Neural progenitor cell (in vitro differentiated cells): ENCODE results near the gene RGS18. TPM values are rescaled to one million over a fixed set of nuclear protein-coding genes. Genes with fewer than 3 reads are reported as not detected.

ENCODE experiments used
- DNase-seq: peaks from one replicate; pipeline ENCODE4 v3.0.0-alpha.2; 2016; ENCODE audit warnings: low spot score
- H2AFZ ChIP-seq: fragments of 200-600 bp; sonication (generic); replicated peaks from 2 replicates; pipeline ENCODE4 v1.6.1; 2016; ENCODE audit warnings: antibody characterized with exemption
- H3F3A ChIP-seq: fragments of 200-600 bp; sonication (generic); 2 replicates; pipeline ENCODE4 v1.6.1; 2016; ENCODE audit warnings: antibody characterized with exemption, low read depth
- H3K27ac ChIP-seq: fragments of 200-600 bp; sonication (generic); 2 replicates; pipeline ENCODE4 v1.5.1; 2016; ENCODE audit warnings: mild to moderate bottlenecking
- H3K27me3 ChIP-seq: fragments of 200-600 bp; sonication (generic); 2 replicates; pipeline ENCODE4 v1.6.1; 2016; ENCODE audit warnings: mild to moderate bottlenecking, moderate library complexity
- H3K36me3 ChIP-seq: fragments of 200-600 bp; sonication (generic); 2 replicates; pipeline ENCODE4 v1.5.1; 2016
- H3K4me1 ChIP-seq: fragments of 200-600 bp; sonication (generic); 2 replicates; pipeline ENCODE4 v1.6.1; 2016; ENCODE audit warnings: mixed run types
- H3K4me2 ChIP-seq: fragments of 200-600 bp; sonication (generic); 2 replicates; pipeline ENCODE4 v1.6.1; 2016
- H3K4me3 ChIP-seq: fragments of 200-600 bp; sonication (generic); 2 replicates; pipeline ENCODE4 v1.5.1; 2016
- H3K79me2 ChIP-seq: fragments of 200-600 bp; sonication (generic); 2 replicates; pipeline ENCODE4 v1.6.1; 2016; ENCODE audit warnings: low read depth
- H3K9ac ChIP-seq: fragments of 200-600 bp; sonication (generic); 2 replicates; pipeline ENCODE4 v1.6.1; 2016
- H3K9me3 ChIP-seq: fragments of 200-600 bp; sonication (generic); 2 replicates; pipeline ENCODE4 v1.5.1; 2016; ENCODE audit warnings: low read depth
- H4K20me1 ChIP-seq: fragments of 200-600 bp; sonication (generic); 2 replicates; pipeline ENCODE4 v1.6.1; 2016; ENCODE audit warnings: low read depth
- H3K27ac Mint-ChIP-seq: 3 replicates; pipeline ENCODE4 v1.8.0; 2021; ENCODE audit warnings: mixed read lengths
- H3K27me3 Mint-ChIP-seq: 2 replicates; pipeline ENCODE4 v1.8.0; 2022; ENCODE audit warnings: low read depth, mild to moderate bottlenecking, inconsistent platforms, moderate library complexity, mixed read lengths; ENCODE audit not compliant: insufficient read depth
- H3K36me3 Mint-ChIP-seq: 3 replicates; pipeline ENCODE4 v1.8.0; 2021; ENCODE audit warnings: mixed read lengths
- H3K4me1 Mint-ChIP-seq: 3 replicates; pipeline ENCODE4 v1.8.0; 2021; ENCODE audit warnings: mixed read lengths
- H3K4me3 Mint-ChIP-seq: 3 replicates; pipeline ENCODE4 v1.8.0; 2021; ENCODE audit warnings: mild to moderate bottlenecking, moderate library complexity, mixed read lengths
- H3K9me3 Mint-ChIP-seq: 3 replicates; pipeline ENCODE4 v1.8.0; 2020; ENCODE audit warnings: mixed read lengths
- CTCF ChIP-seq: fragments of 200-600 bp; sonication (generic); IDR thresholded peaks from 2 replicates; pipeline ENCODE4 v1.5.1; 2017; ENCODE audit warnings: antibody characterized with exemption, mild to moderate bottlenecking
- EZH2 ChIP-seq: fragments of 200-600 bp; sonication (generic); IDR thresholded peaks from 2 replicates; pipeline ENCODE4 v1.6.1; 2017; ENCODE audit warnings: antibody characterized with exemption, mild to moderate bottlenecking, moderate library complexity
- EZH2phosphoT487 ChIP-seq: fragments of 200-600 bp; sonication (generic); IDR thresholded peaks from 2 replicates; pipeline ENCODE4 v1.6.1; 2017; ENCODE audit warnings: antibody characterized with exemption
- total RNA-seq: library from RNA; depleted of rRNA; stranded (reverse); fragments of >200 nt; gene quantifications from 2 replicates; pipeline ENCODE4 v1.2.3, GENCODE V29; 2015; ENCODE audit warnings: low replicate concordance

The RGS18 gene
- total RNA-seq, 1 donor from 2014 or later = not detected

DNA sequence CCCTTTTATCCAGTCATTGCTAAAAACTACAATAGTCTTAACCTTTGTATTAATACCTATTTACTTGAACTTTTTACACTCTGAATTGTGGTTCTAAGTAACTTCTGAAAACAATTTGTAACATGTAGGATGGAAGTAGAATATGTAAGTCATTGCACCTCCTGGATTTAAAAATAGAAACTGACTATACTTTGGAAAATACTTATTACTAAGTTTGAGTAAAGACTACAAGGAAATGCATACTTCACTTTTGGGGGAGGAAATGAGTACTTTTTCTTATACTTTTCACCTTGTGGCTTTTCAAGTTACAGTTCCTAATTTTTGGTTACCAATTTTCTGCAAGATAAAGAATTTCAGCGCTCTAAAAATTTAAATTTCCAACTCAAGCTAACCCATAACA, 8.7 kb downstream of the RGS18 start:
- no peak overlapping the region for H3K4me3 Mint-ChIP-seq
- H4K20me1 ChIP-seq = no peaks in the 10 kb centered on the region

DNA sequence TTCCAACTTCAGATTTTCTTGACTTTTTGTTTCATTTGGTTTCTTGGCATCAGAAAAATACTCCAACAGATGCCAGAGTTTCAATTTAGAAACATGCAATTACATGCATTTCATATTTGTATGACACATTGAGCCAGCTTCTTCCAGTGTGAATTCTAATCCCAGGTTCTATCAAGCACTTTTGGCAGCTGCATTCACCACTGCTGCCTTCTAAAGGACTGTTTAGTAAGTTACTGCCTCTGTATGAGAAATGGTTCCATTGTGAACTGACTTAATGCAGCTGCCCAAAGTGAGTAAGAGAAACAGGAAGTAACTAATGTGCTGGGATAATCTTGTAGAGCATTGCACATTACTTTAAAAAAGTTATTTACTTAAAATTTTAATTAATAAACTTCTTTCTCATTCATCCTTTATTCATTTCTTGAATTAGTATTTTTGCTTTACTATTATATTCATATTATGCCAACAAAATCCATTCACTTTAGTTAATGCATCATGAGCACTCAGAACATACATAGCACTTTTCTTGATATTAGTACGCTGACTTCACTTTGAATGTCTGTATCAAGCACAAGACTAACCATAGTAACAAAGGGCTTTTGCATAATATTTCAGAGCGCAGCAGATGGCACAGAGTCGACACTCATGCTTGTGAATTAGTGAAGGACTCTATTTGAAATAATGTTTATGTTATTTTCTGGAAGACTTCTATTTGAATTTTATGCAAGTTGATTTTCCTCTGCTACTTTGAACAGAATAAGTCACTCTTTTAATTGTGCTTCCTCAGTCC, 9.8 kb downstream of the RGS18 start:
- Mint-ChIP-seq H3K27me3 (no peaks in the 10 kb centered on the region), H3K4me3 (no peak overlapping the region), H3K9me3 (peaks cover 4% of the 10 kb centered on the region), H3K36me3 (peaks cover 3% of the 10 kb centered on the region), H3K27ac (no peak overlapping the region), H3K4me1 (peaks cover 17% of the 10 kb centered on the region)
- Histone ChIP-seq H3K27ac (no peak overlapping the region), H3K27me3 (no peaks in the 10 kb centered on the region), H3K79me2 (no peaks in the 10 kb centered on the region), H3F3A (no peaks in the 10 kb centered on the region), H3K36me3 (no peaks in the 10 kb centered on the region), H3K4me2 (no peak overlapping the region), H3K4me3 (no peak overlapping the region), H2AFZ (no peak overlapping the region), H4K20me1 (no peaks in the 10 kb centered on the region), H3K9me3 (no peaks in the 10 kb centered on the region), H3K4me1 (no peaks in the 10 kb centered on the region), H3K9ac (no peak overlapping the region)
- TF ChIP-seq CTCF (no peak), EZH2phosphoT487 (no peak), EZH2 (no peak)
- DNase-seq = no peak

More for the DNA sequence above, 8.7 kb downstream of the RGS18 start:
- peaks cover 3% of the 10 kb centered on the region for H3K36me3 Mint-ChIP-seq
- H3K9ac ChIP-seq = no peak overlapping the region
- no peak for TF ChIP-seq EZH2
- TF ChIP-seq EZH2phosphoT487 = no peak
- no peak for TF ChIP-seq CTCF
- no peak overlapping the region for H2AFZ ChIP-seq
- no peak for DNase-seq
- H3K27me3 Mint-ChIP-seq = no peaks in the 10 kb centered on the region
- H3K27ac Mint-ChIP-seq = no peak overlapping the region
- no peaks in the 10 kb centered on the region for H3K79me2 ChIP-seq
- H3K4me3 ChIP-seq = no peak overlapping the region
- no peaks in the 10 kb centered on the region for H3K9me3 ChIP-seq
- no peaks in the 10 kb centered on the region for H3K4me1 ChIP-seq
- no peaks in the 10 kb centered on the region for H3K36me3 ChIP-seq
- H3K9me3 Mint-ChIP-seq = peaks cover 4% of the 10 kb centered on the region
- no peaks in the 10 kb centered on the region for H3K27me3 ChIP-seq
- no peaks in the 10 kb centered on the region for H3F3A ChIP-seq
- H3K4me2 ChIP-seq = no peak overlapping the region
- H3K27ac ChIP-seq = no peak overlapping the region
- peaks cover 17% of the 10 kb centered on the region for H3K4me1 Mint-ChIP-seq

DNA sequence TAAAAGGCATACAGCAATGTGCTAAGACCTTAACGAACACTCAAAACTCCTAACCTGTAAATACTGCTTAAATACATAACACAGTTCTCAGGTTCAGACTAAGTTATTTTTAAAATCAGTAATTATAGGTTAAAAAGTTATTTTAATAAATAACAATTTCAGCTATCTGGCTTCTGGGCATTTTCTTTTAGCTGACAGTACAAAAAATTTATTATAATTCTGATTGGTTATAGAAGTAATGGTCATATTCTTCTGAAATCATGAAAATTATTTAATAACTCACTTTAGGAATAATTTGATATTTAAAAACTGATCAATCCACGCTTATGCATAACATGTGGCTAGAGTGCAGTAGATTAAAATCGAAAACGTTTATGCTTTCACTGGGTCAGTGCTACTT, 10.7 kb downstream of the RGS18 start:
- Mint-ChIP-seq H3K4me3 (no peak overlapping the region), H3K27ac (no peak overlapping the region), H3K36me3 (peaks cover 3% of the 10 kb centered on the region), H3K27me3 (no peaks in the 10 kb centered on the region), H3K9me3 (peaks cover 4% of the 10 kb centered on the region), H3K4me1 (peaks cover 17% of the 10 kb centered on the region)
- H3K9ac ChIP-seq = no peak overlapping the region
- H3K4me1 ChIP-seq = no peaks in the 10 kb centered on the region
- no peaks in the 10 kb centered on the region for H3K79me2 ChIP-seq
- no peak overlapping the region for H3K4me2 ChIP-seq
- DNase-seq = no peak
- H3F3A ChIP-seq = no peaks in the 10 kb centered on the region
- H3K36me3 ChIP-seq = no peaks in the 10 kb centered on the region
- no peak overlapping the region for H3K4me3 ChIP-seq
- no peaks in the 10 kb centered on the region for H4K20me1 ChIP-seq
- TF ChIP-seq EZH2phosphoT487 (no peak), CTCF (no peak), EZH2 (no peak)
- H3K9me3 ChIP-seq = no peaks in the 10 kb centered on the region
- H3K27me3 ChIP-seq = no peaks in the 10 kb centered on the region
- H3K27ac ChIP-seq = no peak overlapping the region
- H2AFZ ChIP-seq = no peak overlapping the region
